Vagina (tissue), 2 donors: ENCODE measurements around the gene PIK3C2B. TPM values are rescaled to one million over a fixed set of nuclear protein-coding genes. Genes with fewer than 3 reads are reported as not detected.

ENCODE experiments used
- DNase-seq, 2 donors: peaks; one replicate each; pipeline ENCODE4 v3.0.0-alpha.2; 2017; ENCODE audit errors: extremely low spot score in 2 of 2
- H3K27ac ChIP-seq: fragments of 200-600 bp; sonication (generic); one replicate; pipeline ENCODE4 v1.5.1; 2019
- H3K27me3 ChIP-seq: fragments of 200-600 bp; sonication (generic); one replicate; pipeline ENCODE4 v1.5.1; 2019
- H3K36me3 ChIP-seq, 2 donors: fragments of 200-600 bp; sonication (generic); one replicate each; pipeline ENCODE4 v1.5.1; 2017 to 2019
- H3K4me1 ChIP-seq: fragments of 200-600 bp; sonication (generic); one replicate; pipeline ENCODE4 v1.5.1; 2019
- H3K4me3 ChIP-seq, 2 donors: fragments of 200-600 bp; sonication (generic); 1 replicate in 1 of 2; 2 replicates in 1 of 2; pipeline ENCODE4 v1.5.1; 2016 to 2019
- H3K9me3 ChIP-seq: fragments of 200-600 bp; sonication (generic); one replicate; pipeline ENCODE4 v1.5.1; 2019
- CTCF ChIP-seq, 3 experiments: fragments of 450-650 bp in 2 of 3; fragments of 200-600 bp in 1 of 3; sonication (generic) in 1 of 3; IDR thresholded peaks; one replicate each; pipeline ENCODE4 v1.5.1; 2017 to 2019; ENCODE audit warnings: antibody characterized with exemption in 3 of 3, mild to moderate bottlenecking in 2 of 3, moderate library complexity in 2 of 3
- POLR2A ChIP-seq, 2 donors: fragments of 450-650 bp; IDR thresholded peaks; one replicate each; pipeline ENCODE4 v1.6.1; 2017; ENCODE audit warnings: antibody characterized with exemption in 2 of 2, mild to moderate bottlenecking in 2 of 2, moderate library complexity in 2 of 2
- POLR2AphosphoS5 ChIP-seq, 2 donors: sonication (generic); formaldehyde crosslinking; IDR thresholded peaks; one replicate each; pipeline ENCODE4 v1.9.0; 2017; ENCODE audit warnings: antibody characterized with exemption in 2 of 2, mild to moderate bottlenecking in 2 of 2, low read depth in 1 of 2; ENCODE audit not compliant: insufficient read depth in 1 of 2
- intact Hi-C: fragments of 100-400 bp; cut with DNase I; formaldehyde crosslinking; loops from one replicate; pipeline ENCODE4 v1.15.1; 2023
- total RNA-seq: library from RNA; depleted of rRNA; stranded (reverse); fragments of >200 nt; gene quantifications from one replicate; pipeline ENCODE4 v1.2.3, GENCODE V29; 2016

PIK3C2B gene
- total RNA-seq, 1 donor from 2014 or later, result 52.1 TPM

- Histone ChIP-seq H3K27me3 (no peaks in the 10 kb centered on the region), H3K4me1 (no peaks in the 10 kb centered on the region), H3K9me3 (no peaks in the 10 kb centered on the region), H3K4me3 (no peak overlapping the region), H3K36me3 (peaks cover 4 to 62% of the 10 kb centered on the region in 2 donors), H3K27ac (no peak overlapping the region)
- TF ChIP-seq POLR2AphosphoS5 (IDR thresholded peaks at IDR 0.05; ENCODE audit: insufficient read depth in 1 of 2, low read depth in 1 of 2) (no peak), CTCF (IDR thresholded peaks at IDR 0.05) (no peak), POLR2A (IDR thresholded peaks at IDR 0.05) (no peak)
- no peak for DNase-seq
- intact Hi-C loops, result no loop called here
Observed at GRCh38 chr1:204530932-204531331, 36.3 kb upstream of the PIK3C2B start.

DNA sequence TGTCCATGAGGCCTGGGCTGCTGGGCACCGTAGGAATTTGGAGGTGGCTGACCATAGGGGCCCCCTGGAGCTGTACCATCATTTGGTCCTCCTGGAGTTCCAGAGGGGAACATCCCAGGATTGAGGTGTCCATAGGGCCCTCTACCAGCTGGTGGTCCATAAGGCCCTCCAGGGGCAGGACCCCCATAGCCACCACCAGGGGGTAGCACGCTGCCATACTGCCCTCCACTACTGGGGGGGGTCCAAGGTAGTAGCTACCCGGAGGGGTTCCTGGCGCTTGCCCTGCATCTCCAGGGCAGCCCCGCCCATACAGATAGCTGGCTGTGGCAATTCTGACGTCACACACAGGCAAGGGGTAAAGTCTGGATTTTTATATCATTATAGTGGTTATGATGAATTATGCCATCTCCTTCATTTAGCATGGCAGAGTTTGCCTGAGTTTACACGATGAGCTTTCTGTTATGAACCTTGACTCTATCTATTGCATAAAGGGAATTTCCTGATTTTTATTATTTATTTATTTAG, 34.8 kb upstream of the PIK3C2B start:
- Histone ChIP-seq H3K27ac (no peak overlapping the region), H3K4me1 (peaks cover 2% of the 10 kb centered on the region), H3K4me3 (no peak overlapping the region), H3K36me3 (peaks cover 4 to 66% of the 10 kb centered on the region in 2 donors), H3K27me3 (no peaks in the 10 kb centered on the region), H3K9me3 (no peaks in the 10 kb centered on the region)
- no peak for DNase-seq
- intact Hi-C loops, result no loop called here
- no peak for TF ChIP-seq POLR2AphosphoS5 (IDR thresholded peaks at IDR 0.05; ENCODE audit: insufficient read depth in 1 of 2, low read depth in 1 of 2)
- no peak for TF ChIP-seq POLR2A (IDR thresholded peaks at IDR 0.05)
- TF ChIP-seq CTCF (IDR thresholded peaks at IDR 0.05), result no peak

GRCh38 chr1:204528677-204529076, 34.1 kb upstream of the PIK3C2B start:
- no peak overlapping the region for H3K27ac ChIP-seq
- intact Hi-C loops, result no loop called here
- H3K36me3 ChIP-seq, result peaks cover 4 to 66% of the 10 kb centered on the region in 2 donors
- no peaks in the 10 kb centered on the region for H3K27me3 ChIP-seq
- H3K4me3 ChIP-seq, result no peak overlapping the region
- DNase-seq, result no peak
- H3K9me3 ChIP-seq, result no peaks in the 10 kb centered on the region
- TF ChIP-seq POLR2A (IDR thresholded peaks at IDR 0.05), result no peak
- no peak for TF ChIP-seq POLR2AphosphoS5 (IDR thresholded peaks at IDR 0.05; ENCODE audit: insufficient read depth in 1 of 2, low read depth in 1 of 2)
- TF ChIP-seq CTCF (IDR thresholded peaks at IDR 0.05), result no peak
- peaks cover 7% of the 10 kb centered on the region for H3K4me1 ChIP-seq

- H3K4me1 ChIP-seq, result peaks cover 7% of the 10 kb centered on the region
- no peak for DNase-seq
- TF ChIP-seq POLR2AphosphoS5 (IDR thresholded peaks at IDR 0.05; ENCODE audit: insufficient read depth in 1 of 2, low read depth in 1 of 2) (no peak), POLR2A (IDR thresholded peaks at IDR 0.05) (no peak), CTCF (IDR thresholded peaks at IDR 0.05) (no peak)
- H3K27ac ChIP-seq, result no peak overlapping the region
- H3K9me3 ChIP-seq, result no peaks in the 10 kb centered on the region
- H3K36me3 ChIP-seq, result peaks cover 4 to 66% of the 10 kb centered on the region in 2 donors
- H3K4me3 ChIP-seq, result no peak overlapping the region
- no peaks in the 10 kb centered on the region for H3K27me3 ChIP-seq
- intact Hi-C loops, result no loop called here
Observed at GRCh38 chr1:204528241-204528640, 33.6 kb upstream of the PIK3C2B start.

DNA sequence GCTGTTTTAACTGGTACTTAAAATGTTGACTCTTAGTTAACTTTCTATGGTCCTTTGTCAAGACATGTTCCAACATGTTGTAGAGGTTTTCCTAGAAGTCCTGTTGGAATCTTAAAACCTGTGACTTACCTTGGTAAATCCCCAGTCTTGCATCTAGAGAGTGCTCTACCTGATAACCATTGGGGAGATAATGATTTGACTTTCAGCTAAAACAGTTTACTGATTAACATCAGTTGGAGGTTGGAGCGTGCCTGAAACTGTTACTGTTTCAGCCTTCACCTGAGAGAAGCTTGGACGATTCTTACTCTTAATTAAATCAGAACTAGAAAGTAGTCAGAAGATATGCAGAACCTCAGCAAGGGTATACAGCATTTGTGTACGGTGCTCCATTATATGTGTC, 30.4 kb upstream of the PIK3C2B start:
- DNase-seq, result no peak
- Histone ChIP-seq H3K27ac (no peak overlapping the region), H3K4me1 (peaks cover 24% of the 10 kb centered on the region), H3K9me3 (no peaks in the 10 kb centered on the region), H3K27me3 (no peaks in the 10 kb centered on the region), H3K36me3 (peaks cover 4 to 42% of the 10 kb centered on the region in 2 donors), H3K4me3 (no peak overlapping the region)
- no peak for TF ChIP-seq CTCF (IDR thresholded peaks at IDR 0.05)
- intact Hi-C loops, result no loop called here
